ENCODE results near the gene ZIC4.

ZIC4 gene

DNA sequence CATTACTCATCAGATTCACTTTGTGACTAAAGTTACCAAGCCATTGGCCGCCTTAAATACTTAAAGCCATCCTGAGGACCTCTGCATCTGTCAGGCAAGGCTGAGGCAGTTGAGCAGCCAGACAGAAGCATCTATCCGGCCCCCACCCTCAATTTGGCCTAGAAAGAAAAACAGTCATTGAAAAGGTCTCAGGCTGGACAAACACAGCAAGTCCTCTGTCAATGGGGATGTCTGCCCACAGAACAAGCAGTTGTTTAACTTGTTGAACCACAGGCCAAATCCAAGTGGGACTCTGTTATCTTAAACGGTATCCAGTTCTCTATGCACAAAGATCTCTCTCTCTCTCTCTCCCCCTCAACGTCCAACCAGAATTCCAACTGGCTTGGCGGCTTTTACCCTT is 2.8 kb downstream of the ZIC4 start:
- Histone ChIP-seq H3K4me1 (ENCODE audit: insufficient read depth, low read length) (peaks cover 90% of the 10 kb centered on the region), H3K9me3 (ENCODE audit: insufficient read depth, low read depth, low read length) (no peaks in the 10 kb centered on the region), H3K27ac (ENCODE audit: low read depth, low read length) (no peak overlapping the region), H3K9ac (ENCODE audit: low read depth, low read length) (no peak overlapping the region), H3K36me3 (ENCODE audit: insufficient read depth, low read length) (no peaks in the 10 kb centered on the region), H3K4me3 (ENCODE audit: low read length) (no peak overlapping the region), H3K27me3 (ENCODE audit: insufficient read depth, low read length) (peaks cover 99% of the 10 kb centered on the region)
- 64% methylated on average over 5 of the region's 5 CpGs for WGBS

DNA sequence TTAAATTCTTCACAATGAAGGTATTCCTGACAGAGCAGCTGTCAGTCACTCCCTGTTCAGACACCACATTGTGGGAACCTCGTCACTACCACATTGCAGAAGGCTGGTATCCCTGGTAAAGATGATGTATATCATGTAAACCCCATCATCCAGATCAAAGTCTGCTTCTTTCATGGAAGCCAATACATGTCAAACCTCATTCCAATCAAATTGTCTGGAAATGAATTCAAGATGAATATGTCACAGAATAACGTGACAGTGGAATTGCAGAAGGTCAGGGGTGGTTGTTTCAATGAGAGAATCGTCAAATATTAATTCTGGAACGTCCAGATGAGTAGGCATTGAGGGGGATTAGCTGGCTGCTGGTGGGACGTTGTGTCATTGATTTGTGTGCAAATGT is 4.2 kb downstream of the ZIC4 start:
- Histone ChIP-seq H3K4me1 (ENCODE audit: insufficient read depth, low read length) (peaks cover 81% of the 10 kb centered on the region), H3K36me3 (ENCODE audit: insufficient read depth, low read length) (no peaks in the 10 kb centered on the region), H3K27me3 (ENCODE audit: insufficient read depth, low read length) (peaks cover 99% of the 10 kb centered on the region), H3K9ac (ENCODE audit: low read depth, low read length) (no peak overlapping the region), H3K4me3 (ENCODE audit: low read length) (no peak overlapping the region), H3K9me3 (ENCODE audit: insufficient read depth, low read depth, low read length) (no peaks in the 10 kb centered on the region), H3K27ac (ENCODE audit: low read depth, low read length) (no peak overlapping the region)
- WGBS, result 55% methylated on average over 5 of the region's 5 CpGs

DNA sequence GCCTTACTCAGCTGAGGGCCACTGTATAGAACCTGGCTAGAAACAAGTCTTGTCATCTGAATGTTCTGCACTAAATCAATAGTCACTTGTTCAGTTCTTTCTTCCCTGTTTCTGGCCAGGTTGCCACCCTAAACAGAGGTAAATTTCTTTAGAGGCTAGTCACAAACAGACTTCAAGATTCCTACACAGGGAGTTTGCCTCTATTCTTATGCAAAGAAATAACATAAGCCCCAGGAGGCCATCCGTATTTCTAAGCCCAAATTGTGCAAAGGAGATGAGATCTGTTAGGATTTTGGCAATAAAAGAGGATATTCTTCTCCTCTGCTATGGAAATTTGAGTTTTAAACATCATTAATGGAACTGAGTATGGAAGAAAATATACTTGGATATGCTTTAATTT is 4.9 kb downstream of the ZIC4 start:
- Histone ChIP-seq H3K27ac (ENCODE audit: low read depth, low read length) (peak overlapping the region; percentile 57; the same call in 1 of the 2 replicates), H3K36me3 (ENCODE audit: insufficient read depth, low read length) (no peaks in the 10 kb centered on the region), H3K4me1 (ENCODE audit: insufficient read depth, low read length) (peaks cover 74% of the 10 kb centered on the region), H3K9ac (ENCODE audit: low read depth, low read length) (no peak overlapping the region), H3K9me3 (ENCODE audit: insufficient read depth, low read depth, low read length) (no peaks in the 10 kb centered on the region), H3K4me3 (ENCODE audit: low read length) (no peak overlapping the region), H3K27me3 (ENCODE audit: insufficient read depth, low read length) (peaks cover 99% of the 10 kb centered on the region)
- 0% methylated on average over 1 of the region's 1 CpG for WGBS

DNA sequence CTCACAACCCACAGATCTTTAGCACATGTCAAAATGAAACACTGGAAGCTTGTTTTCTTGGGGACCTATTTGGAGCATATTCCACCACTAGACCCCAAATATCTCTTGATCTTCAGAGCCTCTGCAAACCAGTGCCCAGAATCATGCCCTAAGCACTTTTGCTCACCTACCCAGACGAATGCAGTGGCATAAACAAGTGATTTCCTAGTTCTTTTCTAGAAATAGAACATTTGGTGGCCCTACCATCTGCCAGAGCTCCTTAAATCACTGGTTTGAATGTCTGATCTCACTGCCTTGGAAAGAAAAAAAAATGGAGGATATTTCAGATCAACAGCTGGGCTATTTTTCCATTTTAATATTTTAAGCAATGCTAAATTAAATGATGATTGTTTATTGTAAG is 5.3 kb downstream of the ZIC4 start:
- WGBS, result 81% methylated on average over 1 of the region's 1 CpG
- Histone ChIP-seq H3K4me3 (ENCODE audit: low read length) (no peak overlapping the region), H3K9ac (ENCODE audit: low read depth, low read length) (no peak overlapping the region), H3K4me1 (ENCODE audit: insufficient read depth, low read length) (peaks cover 71% of the 10 kb centered on the region), H3K27me3 (ENCODE audit: insufficient read depth, low read length) (peaks cover 99% of the 10 kb centered on the region), H3K27ac (ENCODE audit: low read depth, low read length) (peak overlapping the region; percentile 16; the same call in 1 of the 2 replicates), H3K36me3 (ENCODE audit: insufficient read depth, low read length) (no peaks in the 10 kb centered on the region), H3K9me3 (ENCODE audit: insufficient read depth, low read depth, low read length) (no peaks in the 10 kb centered on the region)

GRCh38 chr3:147400111-147400510 is 6.2 kb downstream of the ZIC4 start:
- H3K9me3 ChIP-seq (ENCODE audit: insufficient read depth, low read depth, low read length), result no peaks in the 10 kb centered on the region
- no peak overlapping the region for H3K4me3 ChIP-seq (ENCODE audit: low read length)
- H3K36me3 ChIP-seq (ENCODE audit: insufficient read depth, low read length), result no peaks in the 10 kb centered on the region
- no peak overlapping the region for H3K27ac ChIP-seq (ENCODE audit: low read depth, low read length)
- H3K4me1 ChIP-seq (ENCODE audit: insufficient read depth, low read length), result peaks cover 65% of the 10 kb centered on the region
- peaks cover 99% of the 10 kb centered on the region for H3K27me3 ChIP-seq (ENCODE audit: insufficient read depth, low read length)
- no peak overlapping the region for H3K9ac ChIP-seq (ENCODE audit: low read depth, low read length)

- no peaks in the 10 kb centered on the region for H3K9me3 ChIP-seq (ENCODE audit: insufficient read depth, low read depth, low read length)
- no peaks in the 10 kb centered on the region for H3K36me3 ChIP-seq (ENCODE audit: insufficient read depth, low read length)
- peaks cover 99% of the 10 kb centered on the region for H3K27me3 ChIP-seq (ENCODE audit: insufficient read depth, low read length)
- no peak overlapping the region; the same call in 1 of the 2 replicates for H3K9ac ChIP-seq (ENCODE audit: low read depth, low read length)
- peak overlapping the region; percentile 60 for H3K4me3 ChIP-seq (ENCODE audit: low read length)
- no peak overlapping the region for H3K27ac ChIP-seq (ENCODE audit: low read depth, low read length)
- peaks cover 65% of the 10 kb centered on the region for H3K4me1 ChIP-seq (ENCODE audit: insufficient read depth, low read length)
- WGBS, result 53% methylated on average over 2 of the region's 2 CpGs
These were observed 7.4 kb downstream of the ZIC4 start for GRCh38 chr3:147398813-147399534.

- Histone ChIP-seq H3K27ac (ENCODE audit: low read depth, low read length) (peak overlapping the region; percentile 50; the same call in 1 of the 2 replicates), H3K9ac (ENCODE audit: low read depth, low read length) (peak overlapping the region; percentile 60), H3K4me1 (ENCODE audit: insufficient read depth, low read length) (peaks cover 60% of the 10 kb centered on the region), H3K27me3 (ENCODE audit: insufficient read depth, low read length) (peaks cover 99% of the 10 kb centered on the region), H3K4me3 (ENCODE audit: low read length) (peak overlapping the region; percentile 60), H3K36me3 (ENCODE audit: insufficient read depth, low read length) (no peaks in the 10 kb centered on the region), H3K9me3 (ENCODE audit: insufficient read depth, low read depth, low read length) (no peaks in the 10 kb centered on the region)
- 3% methylated on average over 46 of the region's 46 CpGs for WGBS
These were observed 8.2 kb downstream of the ZIC4 start for GRCh38 chr3:147397875-147398812.

GRCh38 chr3:147397155-147397874 is 9.0 kb downstream of the ZIC4 start:
- Histone ChIP-seq H3K9me3 (ENCODE audit: insufficient read depth, low read depth, low read length) (no peaks in the 10 kb centered on the region), H3K36me3 (ENCODE audit: insufficient read depth, low read length) (no peaks in the 10 kb centered on the region), H3K4me3 (ENCODE audit: low read length) (peak overlapping the region; percentile 60), H3K27me3 (ENCODE audit: insufficient read depth, low read length) (peaks cover 99% of the 10 kb centered on the region), H3K27ac (ENCODE audit: low read depth, low read length) (peak overlapping the region; percentile 50; the same call in 1 of the 2 replicates), H3K4me1 (ENCODE audit: insufficient read depth, low read length) (peaks cover 54% of the 10 kb centered on the region), H3K9ac (ENCODE audit: low read depth, low read length) (peak overlapping the region; percentile 60)
- 1% methylated on average over 34 of the region's 34 CpGs for WGBS

- no peak overlapping the region for H3K9ac ChIP-seq (ENCODE audit: low read depth, low read length)
- peaks cover 48% of the 10 kb centered on the region for H3K4me1 ChIP-seq (ENCODE audit: insufficient read depth, low read length)
- peaks cover 99% of the 10 kb centered on the region for H3K27me3 ChIP-seq (ENCODE audit: insufficient read depth, low read length)
- no peaks in the 10 kb centered on the region for H3K9me3 ChIP-seq (ENCODE audit: insufficient read depth, low read depth, low read length)
- H3K27ac ChIP-seq (ENCODE audit: low read depth, low read length), result no peak overlapping the region
- peak overlapping the region; percentile 60 for H3K4me3 ChIP-seq (ENCODE audit: low read length)
- 2% methylated on average over 17 of the region's 17 CpGs for WGBS
- no peaks in the 10 kb centered on the region for H3K36me3 ChIP-seq (ENCODE audit: insufficient read depth, low read length)
These were observed 9.7 kb downstream of the ZIC4 start for GRCh38 chr3:147396712-147397046.

DNA sequence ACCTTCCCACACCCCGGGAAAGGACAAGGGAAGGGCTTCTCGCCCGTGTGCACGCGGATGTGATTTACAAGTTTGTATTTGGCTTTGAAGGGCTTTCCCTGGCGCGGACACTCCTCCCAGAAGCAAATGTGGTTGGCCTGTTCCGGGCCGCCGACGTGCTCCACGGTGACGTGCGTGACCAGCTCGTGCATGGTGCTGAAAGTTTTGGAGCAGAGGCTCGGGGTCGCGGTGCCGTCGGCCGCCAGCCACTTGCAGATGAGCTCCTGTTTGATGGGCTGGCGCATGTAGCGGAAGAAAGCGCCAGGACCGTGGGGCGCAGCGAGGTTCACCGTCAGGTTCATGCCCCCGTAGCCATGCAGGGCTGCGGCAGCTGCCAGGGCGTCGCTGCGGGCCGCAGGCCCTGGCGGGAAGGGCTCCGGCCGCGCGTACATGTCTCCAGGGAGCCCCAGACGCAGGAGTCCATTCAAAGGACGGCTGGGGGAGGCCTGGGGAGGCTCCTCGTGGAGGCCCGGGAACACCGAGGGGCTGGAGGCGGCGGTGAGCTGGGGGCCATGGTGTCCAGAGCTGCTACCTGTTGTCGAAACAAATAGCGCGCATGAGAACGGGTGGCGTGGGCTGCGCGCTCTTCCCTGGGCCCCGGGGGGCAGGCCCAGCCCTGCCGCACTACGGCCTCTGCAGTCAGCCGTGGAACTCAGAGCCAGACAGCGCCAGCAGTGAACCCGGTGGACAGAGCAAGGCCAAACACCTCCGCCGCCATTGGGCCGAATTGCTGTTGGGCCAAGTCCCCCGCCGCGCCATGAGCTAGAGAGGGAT is 10.2 kb downstream of the ZIC4 start:
- Histone ChIP-seq H3K9ac (ENCODE audit: low read depth, low read length) (no peak overlapping the region), H3K27ac (ENCODE audit: low read depth, low read length) (no peak overlapping the region), H3K9me3 (ENCODE audit: insufficient read depth, low read depth, low read length) (no peaks in the 10 kb centered on the region), H3K27me3 (ENCODE audit: insufficient read depth, low read length) (peaks cover 99% of the 10 kb centered on the region), H3K36me3 (ENCODE audit: insufficient read depth, low read length) (no peaks in the 10 kb centered on the region), H3K4me3 (ENCODE audit: low read length) (peak overlapping the region; percentile 60), H3K4me1 (ENCODE audit: insufficient read depth, low read length) (peaks cover 42% of the 10 kb centered on the region)
- 1% methylated on average over 65 of the region's 65 CpGs for WGBS

Data from HUES64 (cell line).